K562 (cell line): Measurements from ENCODE around the gene ZNF629. TPM values are rescaled to one million over a fixed set of nuclear protein-coding genes. Genes with fewer than 3 reads are reported as not detected.

Experiments
- ATAC-seq: fragments of 200-7000 bp; cut with Tn5 transposase; 3 replicates; pipeline ENCODE4 v1.9.1; 2020; ENCODE audit warnings: moderate library complexity
- BruUV-seq: library from RNA; stranded (reverse); fragments of 400-500 nt; replicated peaks from 2 replicates; lab custom pipeline; 2021; lab: Mats Ljungman, UMichigan
- CTCF ChIA-PET: fragments of 300-600 bp; formaldehyde crosslinking; extraction: SDS; loops from one replicate; lab custom pipeline; 2021; ENCODE audit warnings: low intra/inter-chr PET ratio; lab: Yijun Ruan, JAX
- POLR2A ChIA-PET: fragments of 300-600, 350-650 bp; sonication (Branson Sonifier 250); formaldehyde crosslinking; extraction: SDS; loops from one replicate; lab custom pipeline; 2021; ENCODE audit warnings: antibody characterized with exemption, inconsistent platforms; lab: Yijun Ruan, JAX
- DNase-seq, 4 experiments: peaks; one replicate each; pipeline versions ENCODE4 v3.0.0 to v3.0.0-alpha.2; 2011 to 2018; ENCODE audit warnings: low spot score in 3 of 4, mixed read lengths in 3 of 4; ENCODE audit errors: extremely low read depth in 1 of 4
- FAIRE-seq: peaks from 2 replicates; lab custom pipeline; 2011; peaks lifted over from hg19 to GRCh38; lab: Jason Lieb, UNC
- H2AFZ ChIP-seq: 2 replicates; pipeline ENCODE4 v1.6.0; 2011; ENCODE audit warnings: low read depth, low read length, control low read depth, inconsistent platforms
- H3K27ac ChIP-seq: fragments of 200-600 bp; 3 replicates; pipeline ENCODE4 v1.8.0; 2011; ENCODE audit warnings: low read depth, mild to moderate bottlenecking, control low read depth, inconsistent platforms, low read length, moderate library complexity, mixed read lengths; ENCODE audit errors: extremely low read depth
- H3K27me3 ChIP-seq, 2 experiments: fragments of 300-600 bp in 1 of 2; 2 replicates in 1 of 2; 3 replicates in 1 of 2; pipeline versions ENCODE4 v1.6.0 to v1.8.0; 2011; ENCODE audit warnings: inconsistent platforms in 2 of 2, low read length in 2 of 2, mild to moderate bottlenecking in 1 of 2, mixed read lengths in 1 of 2, moderate library complexity in 1 of 2; ENCODE audit not compliant: control insufficient read depth in 2 of 2, insufficient read depth in 2 of 2
- H3K36me3 ChIP-seq: fragments of 300-600 bp; 3 replicates; pipeline ENCODE4 v1.8.0; 2011; ENCODE audit warnings: mild to moderate bottlenecking, low read length, inconsistent platforms; ENCODE audit not compliant: control insufficient read depth, insufficient read depth
- H3K4me1 ChIP-seq, 2 experiments: fragments of 200-600 bp in 1 of 2; replicated peaks in 1 of 2; 2 replicates in 1 of 2; 3 replicates in 1 of 2; pipeline versions ENCODE4 v1.5.1 to v1.8.0; 2011; ENCODE audit warnings: inconsistent platforms in 2 of 2, low read length in 2 of 2, mild to moderate bottlenecking in 1 of 2, mixed read lengths in 1 of 2, moderate library complexity in 1 of 2; ENCODE audit not compliant: control insufficient read depth in 2 of 2, insufficient read depth in 2 of 2
- H3K4me2 ChIP-seq: 2 replicates; pipeline ENCODE4 v1.6.1; 2011; ENCODE audit warnings: low read length, control low read depth, inconsistent platforms, mixed read lengths; ENCODE audit not compliant: insufficient read depth
- H3K4me3 ChIP-seq: fragments of 200-600 bp; sonication (generic), shearing (Covaris generic); 2 replicates; pipeline ENCODE4 v1.5.1; 2016; ENCODE audit warnings: control low read depth, inconsistent platforms
- H3K79me2 ChIP-seq: fragments of 200-600 bp; 3 replicates; pipeline ENCODE4 v1.8.0; 2011; ENCODE audit warnings: low read length, inconsistent platforms; ENCODE audit not compliant: control insufficient read depth, insufficient read depth
- H3K9ac ChIP-seq, 2 experiments: 2 replicates each; pipeline versions ENCODE4 v1.6.0 to v1.6.1; 2011; ENCODE audit warnings: low read depth in 2 of 2, low read length in 2 of 2, control low read depth in 1 of 2, inconsistent platforms in 1 of 2, mild to moderate bottlenecking in 1 of 2, mixed read lengths in 1 of 2; ENCODE audit not compliant: insufficient read depth in 1 of 2
- H3K9me1 ChIP-seq: one replicate; pipeline ENCODE4 v1.6.0; 2011; ENCODE audit warnings: inconsistent platforms, mild to moderate bottlenecking, low read length, moderate library complexity; ENCODE audit not compliant: control insufficient read depth, insufficient read depth
- H3K9me3 ChIP-seq: replicated peaks from 2 replicates; pipeline ENCODE4 v1.5.1; 2011; ENCODE audit warnings: low read depth, low read length, inconsistent platforms; ENCODE audit not compliant: control insufficient read depth, insufficient read depth
- H4K20me1 ChIP-seq: replicated peaks from 2 replicates; pipeline ENCODE4 v1.6.1; 2011; ENCODE audit warnings: low read length, inconsistent platforms, mixed read lengths; ENCODE audit not compliant: control insufficient read depth, insufficient read depth
- ADNP ChIP-seq: fragments of 200-800 bp; sonication (Bioruptor generic); IDR thresholded peaks from 2 replicates; pipeline ENCODE4 v1.6.1; 2016; ENCODE audit warnings: missing genetic modification characterization, missing compliant biosample characterization
- ARNT ChIP-seq, 2 experiments: fragments of 450-650 bp; IDR thresholded peaks; 2 replicates each; pipeline ENCODE4 v1.6.1; 2016; ENCODE audit warnings: mild to moderate bottlenecking in 1 of 2
- DLX4 ChIP-seq: fragments of 250-450 bp; sonication (Bioruptor Pico); IDR thresholded peaks from 2 replicates; pipeline ENCODE4 v1.6.1; 2021; ENCODE audit warnings: mild to moderate bottlenecking
- EP300 ChIP-seq: IDR thresholded peaks from 2 replicates; pipeline ENCODE4 v1.6.1; 2012; ENCODE audit warnings: low read length, improper control_type of control experiment
- ETV1 ChIP-seq: fragments of 450-650 bp; conservative IDR thresholded peaks from 2 replicates; pipeline ENCODE4 v1.6.1; 2016; ENCODE audit warnings: missing genetic modification characterization, control low read depth, low read depth, missing compliant biosample characterization
- GATAD2A ChIP-seq: fragments of 450-650 bp; IDR thresholded peaks from 2 replicates; pipeline ENCODE4 v1.6.1; 2017
- LCOR ChIP-seq: sonication (generic); formaldehyde crosslinking; IDR thresholded peaks from 2 replicates; pipeline ENCODE4 v1.8.0; 2022; ENCODE audit warnings: mild to moderate bottlenecking, missing genetic modification reagents
- MTA2 ChIP-seq: fragments of 450-650 bp; IDR thresholded peaks from 2 replicates; pipeline ENCODE4 v1.6.1; 2016; ENCODE audit warnings: low read depth
- NR1H2 ChIP-seq: sonication (generic); formaldehyde crosslinking; IDR thresholded peaks from 2 replicates; pipeline ENCODE4 v1.4.0; 2020; ENCODE audit warnings: mild to moderate bottlenecking, missing genetic modification reagents
- PML ChIP-seq: IDR thresholded peaks from 2 replicates; pipeline ENCODE4 v1.6.1; 2012; ENCODE audit warnings: low read length, inconsistent platforms
- RBM39 ChIP-seq: fragments of 200-400 bp; formaldehyde crosslinking; optimal IDR thresholded peaks from 2 replicates; pipeline ENCODE3; 2018; ENCODE audit warnings: low read depth, low read length
- TBL1XR1 ChIP-seq, 2 experiments: IDR thresholded peaks; 2 replicates each; pipeline ENCODE4 v1.6.1; 2012; ENCODE audit warnings: improper control_type of control experiment in 2 of 2, low read length in 2 of 2, mild to moderate bottlenecking in 1 of 2
- ZC3H8 ChIP-seq: fragments of 450-650 bp; IDR thresholded peaks from 2 replicates; pipeline ENCODE4 v1.6.1; 2017
- ZNF609 ChIP-seq: sonication (generic); formaldehyde crosslinking; IDR thresholded peaks from 2 replicates; pipeline ENCODE4 v1.8.1; 2023; ENCODE audit warnings: missing genetic modification reagents, mild to moderate bottlenecking, borderline replicate concordance
- WGBS: fragments of 100-300 bp; shearing (Covaris generic); methylation state at CpG from one replicate; pipeline ENCODE4 v1.1.6; 2016; ENCODE audit warnings: low coverage, mixed read lengths; ENCODE audit not compliant: insufficient coverage; ENCODE audit errors: missing lambda C conversion rate; 5-methylcytosine and 5-hydroxymethylcytosine counted together
- in situ Hi-C: fragments of 300-500 bp; cut with MboI; formaldehyde crosslinking; loops from 4 replicates; pipeline ENCODE4 v1.15.0; 2018; ENCODE audit warnings: inconsistent platforms, mixed read lengths
- intact Hi-C: fragments of 100-400 bp; cut with micrococcal nuclease; formaldehyde crosslinking; loops from 2 replicates; pipeline ENCODE4 v1.14.2; 2022
- polyA plus RNA-seq, 8 experiments: library from polyadenylated mRNA; depleted of rRNA in 4 of 8; stranded (reverse) in 5 of 8; unstranded in 3 of 8; fragments of >200 nt; fragmentation: Nextera tagmentation in 2 of 8; fragmentation: Illumina TruSeq in 1 of 8; extraction: Ambion mirVana in 2 of 8; extraction: Trizol in 1 of 8; gene quantifications; 2 replicates each; pipeline versions ENCODE4 v1.2.1 to v1.2.3, GENCODE V29; 2011 to 2014; ENCODE audit warnings: inconsistent platforms in 1 of 8, missing spikeins in 1 of 8
- total RNA-seq, 7 experiments: library from RNA; depleted of rRNA in 6 of 7; stranded (reverse); fragments of >200 nt in 6 of 7; fragmentation: Illumina TruSeq in 2 of 7; extraction: Trizol in 2 of 7; gene quantifications; 2 replicates each; pipeline versions ENCODE4 v1.2.1 to v1.2.3, GENCODE V29; 2011 to 2021; ENCODE audit warnings: low replicate concordance in 1 of 7

ZNF629 gene
- total and polyA plus RNA-seq, 9 of the 15 experiments (the other 6 are each of a cell fraction or from before 2014, with no cell fraction given) = 0.44 to 18.8 (median 7.4) TPM

- ATAC-seq (no peak), DNase-seq (no peak), FAIRE-seq (no peak)
- Histone ChIP-seq H3K27ac (no peak overlapping the region), H3K79me2 (no peaks in the 10 kb centered on the region), H3K36me3 (no peaks in the 10 kb centered on the region), H3K9ac (no peak overlapping the region), H3K9me3 (no peaks in the 10 kb centered on the region), H4K20me1 (no peaks in the 10 kb centered on the region), H3K9me1 (no peaks in the 10 kb centered on the region), H3K4me2 (no peak overlapping the region), H3K4me3 (no peak overlapping the region), H3K27me3 (no peaks in the 10 kb centered on the region), H2AFZ (peak overlapping the region; percentile 45; the same call in 1 of the 2 replicates), H3K4me1 (peaks cover 0 to 8% of the 10 kb centered on the region in 2 experiments; a peak in 2 of 5 replicates)
- ChIA-PET POLR2A (interaction anchor here (0.6 kb wide), 1 partner anchor 429 kb away, joined by 3 read pairs; no protein-coding TSS in a partner anchor), CTCF (no interaction called here)
- intact Hi-C loops = no loop called here
- WGBS = 66% methylated on average over 24 of the region's 34 CpGs
- TF ChIP-seq ZNF609 (CRISPR knock-in tag) = no peak
- TF ChIP-seq ETV1 (tag) = no peak
- no peak for TF ChIP-seq ARNT (IDR thresholded peaks at IDR 0.05)
- no peak for TF ChIP-seq RBM39
- TF ChIP-seq TBL1XR1 (IDR thresholded peaks at IDR 0.05; ENCODE audit: low read length in 2 of 2) = no peak
- no peak for TF ChIP-seq PML
- no peak for TF ChIP-seq ADNP (tag)
- no peak for TF ChIP-seq GATAD2A
- no peak for TF ChIP-seq ZC3H8
- TF ChIP-seq DLX4 (CRISPR knock-in tag) = no peak
- no peak for TF ChIP-seq NR1H2 (CRISPR knock-in tag)
- no peak for TF ChIP-seq EP300
- TF ChIP-seq LCOR (CRISPR knock-in tag) = no peak
- no peak for TF ChIP-seq MTA2
- in situ Hi-C loops = no loop called here
- no TSS peak for BruUV-seq
These were observed 34.0 kb upstream of the ZNF629 start for GRCh38 chr16:30820952-30821421.
